NB4 (cell line): ENCODE results near the gene ASPHD1.
A peak's percentile ranks its signal among the peaks of the same experiment; 100 is the strongest.
"Not testable (repeated sequence)": the region's sequence is repeated elsewhere in the genome, so short reads cannot be mapped to it uniquely, and the experiment has no call there.

ENCODE experiments used
- DNase-seq: peaks from one replicate; pipeline ENCODE4 v3.0.0; 2010; ENCODE audit warnings: low read depth
- H3K4me3 ChIP-seq: one replicate; pipeline ENCODE4 v1.5.1; 2011; ENCODE audit warnings: mild to moderate bottlenecking, low read depth, low read length, moderate library complexity
- MYC ChIP-seq: IDR thresholded peaks from 2 replicates; pipeline ENCODE4 v1.6.1; 2011; ENCODE audit warnings: low read depth, low read length
- POLR2A ChIP-seq: IDR thresholded peaks from 2 replicates; pipeline ENCODE4 v1.6.1; 2011; ENCODE audit warnings: mild to moderate bottlenecking; ENCODE audit not compliant: insufficient read length; ENCODE audit errors: extremely low read depth
- TF ChIP-seq, protein P1 (sequence below): IDR thresholded peaks from 2 replicates; pipeline ENCODE4 v1.6.1; 2011; ENCODE audit warnings: low read depth, low read length
- TF ChIP-seq, protein P2 (sequence below): IDR thresholded peaks from one replicate; pipeline ENCODE4 v1.5.1; 2012; ENCODE audit warnings: low read depth, low read length

Gene ASPHD1

DNA sequence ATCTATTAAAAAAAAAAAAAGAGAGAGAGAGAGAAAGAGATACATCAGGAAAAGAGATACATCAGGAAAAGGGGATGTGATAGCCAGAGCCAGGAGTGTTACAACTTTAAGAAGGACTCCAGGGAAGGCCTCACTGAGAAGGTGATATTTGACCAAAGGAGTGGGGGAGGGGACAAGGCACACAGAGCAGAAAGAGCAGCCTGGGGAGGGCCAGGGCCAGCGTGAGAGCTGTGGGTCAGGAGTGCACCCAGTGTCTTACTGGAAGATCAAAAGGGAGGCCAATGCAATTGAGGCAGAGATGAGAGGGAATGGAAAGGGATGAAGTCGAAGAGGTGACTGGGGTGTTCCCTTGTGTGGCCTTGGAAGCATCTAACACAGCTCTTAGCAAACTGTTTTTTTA, 7.7 kb downstream of the ASPHD1 start:
- TF ChIP-seq, protein P1, sequence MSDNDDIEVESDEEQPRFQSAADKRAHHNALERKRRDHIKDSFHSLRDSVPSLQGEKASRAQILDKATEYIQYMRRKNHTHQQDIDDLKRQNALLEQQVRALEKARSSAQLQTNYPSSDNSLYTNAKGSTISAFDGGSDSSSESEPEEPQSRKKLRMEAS = no peak
- TF ChIP-seq MYC = no peak
- DNase-seq = no peak
- no peak overlapping the region for H3K4me3 ChIP-seq

DNA sequence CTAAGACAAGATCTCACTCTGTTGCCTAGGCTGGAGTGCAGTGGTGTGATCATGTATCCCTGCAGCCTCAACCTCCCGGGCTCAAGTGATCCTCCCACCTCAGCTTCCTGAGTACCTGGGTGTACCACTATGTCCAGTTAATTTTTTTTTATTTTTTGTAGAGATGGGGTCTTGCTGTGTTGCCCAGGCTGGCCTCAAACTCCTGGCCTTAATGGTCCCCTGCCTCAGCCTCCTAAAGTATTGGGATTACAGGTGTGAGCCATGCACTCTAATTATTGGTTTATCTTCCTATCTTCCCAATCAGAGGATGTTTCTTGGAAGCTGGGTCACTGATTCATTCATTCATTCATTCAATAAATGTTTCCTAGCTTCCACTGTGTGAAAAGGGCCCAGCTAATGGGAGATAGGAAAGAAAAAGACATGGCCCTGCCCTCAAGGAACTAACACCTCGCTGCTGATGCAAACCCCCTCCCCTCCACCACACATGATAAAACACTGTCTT, 8.5 kb downstream of the ASPHD1 start:
- no peak overlapping the region for H3K4me3 ChIP-seq
- DNase-seq = no peak

DNA sequence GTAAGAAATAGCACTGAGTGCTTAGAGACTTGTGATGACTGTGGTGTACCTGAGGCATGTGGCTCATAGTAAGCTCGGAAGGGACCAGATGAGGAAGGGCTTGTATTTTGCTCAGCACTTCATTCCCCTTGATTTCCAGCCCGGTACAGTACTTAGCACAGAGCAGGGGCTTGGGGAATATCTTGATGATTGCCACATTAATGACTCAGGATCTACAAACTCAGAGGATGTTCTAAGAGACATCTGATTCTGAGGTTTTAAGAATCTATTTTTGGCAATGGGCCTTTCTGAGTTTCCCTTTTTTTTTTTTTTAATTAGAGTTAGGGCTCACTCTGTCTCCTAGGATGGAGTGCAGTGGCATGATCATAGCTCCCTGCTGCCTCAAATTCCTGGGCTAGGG, 9.1 kb downstream of the ASPHD1 start:
- DNase-seq = peak; percentile 76
- no peak overlapping the region for H3K4me3 ChIP-seq
- TF ChIP-seq MYC (no peak), POLR2A (no peak)
- TF ChIP-seq, protein P2, sequence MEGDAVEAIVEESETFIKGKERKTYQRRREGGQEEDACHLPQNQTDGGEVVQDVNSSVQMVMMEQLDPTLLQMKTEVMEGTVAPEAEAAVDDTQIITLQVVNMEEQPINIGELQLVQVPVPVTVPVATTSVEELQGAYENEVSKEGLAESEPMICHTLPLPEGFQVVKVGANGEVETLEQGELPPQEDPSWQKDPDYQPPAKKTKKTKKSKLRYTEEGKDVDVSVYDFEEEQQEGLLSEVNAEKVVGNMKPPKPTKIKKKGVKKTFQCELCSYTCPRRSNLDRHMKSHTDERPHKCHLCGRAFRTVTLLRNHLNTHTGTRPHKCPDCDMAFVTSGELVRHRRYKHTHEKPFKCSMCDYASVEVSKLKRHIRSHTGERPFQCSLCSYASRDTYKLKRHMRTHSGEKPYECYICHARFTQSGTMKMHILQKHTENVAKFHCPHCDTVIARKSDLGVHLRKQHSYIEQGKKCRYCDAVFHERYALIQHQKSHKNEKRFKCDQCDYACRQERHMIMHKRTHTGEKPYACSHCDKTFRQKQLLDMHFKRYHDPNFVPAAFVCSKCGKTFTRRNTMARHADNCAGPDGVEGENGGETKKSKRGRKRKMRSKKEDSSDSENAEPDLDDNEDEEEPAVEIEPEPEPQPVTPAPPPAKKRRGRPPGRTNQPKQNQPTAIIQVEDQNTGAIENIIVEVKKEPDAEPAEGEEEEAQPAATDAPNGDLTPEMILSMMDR = no peak
- TF ChIP-seq, protein P1 = no peak

More for the DNA sequence above, 8.5 kb downstream of the ASPHD1 start:
- TF ChIP-seq MYC (no peak), POLR2A (no peak)
- TF ChIP-seq, protein P1 = no peak
- TF ChIP-seq, protein P2 = no peak

DNA sequence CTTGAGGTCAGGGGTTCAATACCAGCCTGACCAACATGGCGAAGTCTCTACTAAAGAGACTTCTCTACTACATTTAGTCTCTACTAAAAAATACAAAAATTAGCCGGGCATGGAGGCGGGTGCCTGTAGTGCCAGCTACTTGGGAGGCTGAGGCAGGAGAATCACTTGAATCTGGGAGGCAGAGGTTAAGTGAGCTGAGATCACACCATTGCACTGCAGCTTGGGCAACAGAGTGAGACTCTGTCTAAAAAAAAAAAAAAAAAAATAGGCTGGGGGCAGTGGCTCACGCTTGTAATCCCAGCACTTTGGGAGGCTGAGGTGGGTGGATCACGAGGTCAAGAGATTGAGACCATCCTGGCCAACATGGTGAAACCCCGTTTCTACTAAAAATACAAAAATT, 9.6 kb downstream of the ASPHD1 start:
- not testable (repeated sequence) for DNase-seq, H3K4me3 ChIP-seq

DNA sequence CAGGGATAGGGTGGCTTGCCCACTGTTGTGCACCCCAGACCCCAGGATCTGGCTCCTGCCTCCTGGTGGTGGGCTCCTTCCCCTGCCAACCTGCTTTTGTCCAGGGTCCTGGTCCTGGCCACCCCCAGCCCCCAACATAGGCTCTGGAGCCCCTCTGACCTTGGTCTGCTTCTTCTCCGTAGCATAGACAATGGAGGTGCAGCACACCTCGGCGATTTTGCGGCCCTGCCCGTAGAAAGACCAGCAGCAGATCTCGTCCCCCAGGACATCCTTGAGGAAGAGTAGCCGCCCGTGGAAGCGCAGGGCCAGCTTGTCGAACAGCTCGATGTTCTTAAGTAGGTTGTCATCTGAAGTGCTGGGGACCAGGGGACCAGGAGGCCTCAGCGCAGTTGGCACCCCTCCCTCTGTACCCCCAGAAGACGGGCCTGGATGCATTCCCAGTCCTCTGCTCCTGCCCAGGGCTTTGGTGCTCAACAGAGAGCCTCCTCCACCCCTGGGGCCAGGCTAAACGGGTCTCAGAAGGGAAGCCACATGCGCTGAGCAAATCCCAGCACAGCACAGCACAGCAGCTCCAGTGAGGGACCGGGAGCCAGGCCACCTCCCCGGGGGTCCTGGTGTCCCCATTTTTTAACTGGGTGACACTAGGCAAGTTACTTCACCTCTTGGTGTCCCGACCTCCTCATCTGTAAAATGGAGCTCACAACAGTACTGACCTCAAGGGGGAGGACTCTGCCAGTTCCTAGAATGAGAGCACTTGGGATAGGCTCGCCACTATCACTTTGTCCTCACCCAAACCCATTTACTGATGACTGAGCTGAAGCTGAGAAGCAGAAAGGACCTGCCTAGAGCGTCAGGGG, 10.8 kb downstream of the ASPHD1 start:
- TF ChIP-seq MYC (no peak), POLR2A (no peak)
- TF ChIP-seq, protein P1 = no peak
- TF ChIP-seq, protein P2 = no peak

DNA sequence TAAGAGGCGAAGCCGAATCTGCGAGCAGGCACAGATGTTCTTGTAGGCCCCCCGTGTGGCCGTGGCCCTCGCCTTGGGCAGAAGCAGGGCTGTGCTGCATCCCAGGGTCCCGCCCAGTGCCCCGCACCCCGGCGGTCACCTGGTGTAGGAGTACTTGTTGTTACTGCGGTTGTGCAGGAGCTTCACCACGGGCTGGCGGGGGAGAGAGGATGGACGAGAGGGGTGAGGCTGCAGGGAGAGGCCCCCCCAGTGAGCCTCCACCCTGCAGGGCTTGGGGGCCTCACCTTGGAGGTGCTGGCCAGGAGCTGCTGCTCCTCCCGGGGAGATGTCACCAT, 11.4 kb downstream of the ASPHD1 start:
- TF ChIP-seq MYC (no peak), POLR2A (no peak)
- TF ChIP-seq, protein P2 = no peak
- TF ChIP-seq, protein P1 = no peak
- no peak for DNase-seq
- no peak overlapping the region for H3K4me3 ChIP-seq

More for the DNA sequence above, 10.8 kb downstream of the ASPHD1 start:
- no peak overlapping the region for H3K4me3 ChIP-seq
- no peak for DNase-seq
